Epithelial cell of proximal tubule (primary cell): ENCODE measurements around the gene PSMD2. TPM values are rescaled to one million over a fixed set of nuclear protein-coding genes. Genes with fewer than 3 reads are reported as not detected.
A peak's percentile ranks its signal among the peaks of the same experiment; 100 is the strongest.

Experiments
- DNase-seq: peaks from one replicate; pipeline ENCODE4 v3.0.0-alpha.2; 2011; ENCODE audit warnings: low read depth
- H3K4me3 ChIP-seq: 2 replicates; pipeline ENCODE4 v1.5.1; 2011; ENCODE audit warnings: low read depth, mild to moderate bottlenecking, low read length
- CTCF ChIP-seq: conservative IDR thresholded peaks from 2 replicates; pipeline ENCODE4 v1.5.1; 2012; ENCODE audit warnings: low read depth, mild to moderate bottlenecking, low read length
- total RNA-seq: library from RNA; depleted of rRNA; stranded (reverse); fragments of >200 nt; gene quantifications from 2 replicates; pipeline ENCODE4 v1.2.3, GENCODE V29; 2015

The PSMD2 gene
- total RNA-seq, 1 donor from 2014 or later: 506 TPM

DNA sequence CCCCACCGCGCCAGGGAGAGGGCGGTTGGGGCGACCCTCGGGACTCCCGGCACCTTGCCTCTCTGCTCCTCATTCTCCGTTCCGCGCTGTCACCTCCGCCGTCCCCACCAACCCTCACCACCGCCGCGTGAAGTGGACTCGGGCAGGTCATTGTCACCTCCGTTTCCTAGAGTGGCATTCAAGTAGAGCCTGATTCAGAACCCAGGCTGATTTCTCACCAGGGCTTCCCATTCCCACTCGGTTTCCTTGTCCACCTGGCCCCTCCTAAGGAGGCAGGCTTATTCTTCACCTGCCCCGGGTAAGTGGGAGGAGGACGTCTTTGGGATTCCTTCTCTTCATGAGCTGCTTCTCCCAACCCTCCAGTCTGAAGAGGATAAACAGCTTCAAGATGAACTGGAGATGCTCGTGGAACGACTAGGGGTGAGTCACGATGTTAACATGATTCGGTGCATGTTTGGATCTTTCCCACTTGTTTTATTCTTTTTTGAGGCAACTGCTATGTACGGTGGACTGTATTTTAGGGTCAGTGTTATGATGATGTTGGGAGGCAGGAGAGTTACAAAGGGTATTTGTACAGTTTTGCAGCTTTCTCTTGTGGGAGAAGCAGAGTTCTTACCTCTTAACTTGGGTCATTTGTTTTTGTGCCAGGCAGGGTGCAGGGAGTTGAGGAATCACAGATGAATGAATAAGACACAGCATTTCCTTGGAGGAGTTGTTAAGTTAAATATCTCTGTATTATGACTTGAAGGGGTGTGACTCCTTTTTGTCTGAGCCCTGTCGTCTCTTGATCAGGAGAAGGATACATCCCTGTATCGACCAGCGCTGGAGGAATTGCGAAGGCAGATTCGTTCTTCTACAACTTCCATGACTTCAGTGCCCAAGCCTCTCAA lies 692 bp downstream of the PSMD2 start:
- DNase-seq: no peak
- TF ChIP-seq CTCF: no peak
- H3K4me3 ChIP-seq: peak overlapping the region; percentile 98

- TF ChIP-seq CTCF: no peak
- no peak for DNase-seq
- peak overlapping the region; percentile 98 for H3K4me3 ChIP-seq
Measured at GRCh38 chr3:184300378-184300720, 1.3 kb downstream of the PSMD2 start.

DNA sequence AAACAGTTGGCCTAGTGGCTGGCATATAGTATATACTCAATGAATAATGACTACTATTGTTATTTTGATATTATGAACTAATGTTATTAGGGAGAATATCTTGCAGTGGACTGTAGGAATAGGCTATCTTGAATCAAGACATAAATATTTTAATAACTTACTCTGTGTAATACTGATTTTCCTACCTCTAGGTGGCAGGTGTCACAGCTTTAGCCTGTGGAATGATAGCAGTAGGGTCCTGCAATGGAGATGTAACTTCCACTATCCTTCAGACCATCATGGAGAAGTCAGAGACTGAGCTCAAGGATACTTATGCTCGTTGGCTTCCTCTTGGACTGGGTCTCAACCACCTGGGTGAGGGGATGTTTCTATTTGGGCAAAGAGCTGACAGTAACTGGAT lies 6.5 kb downstream of the PSMD2 start:
- no peak overlapping the region for H3K4me3 ChIP-seq
- TF ChIP-seq CTCF: peak; percentile 47
- no peak for DNase-seq

- no peak for TF ChIP-seq CTCF
- no peak for DNase-seq
- H3K4me3 ChIP-seq: no peak overlapping the region
Measured at GRCh38 chr3:184306341-184306972, 7.4 kb downstream of the PSMD2 start.

DNA sequence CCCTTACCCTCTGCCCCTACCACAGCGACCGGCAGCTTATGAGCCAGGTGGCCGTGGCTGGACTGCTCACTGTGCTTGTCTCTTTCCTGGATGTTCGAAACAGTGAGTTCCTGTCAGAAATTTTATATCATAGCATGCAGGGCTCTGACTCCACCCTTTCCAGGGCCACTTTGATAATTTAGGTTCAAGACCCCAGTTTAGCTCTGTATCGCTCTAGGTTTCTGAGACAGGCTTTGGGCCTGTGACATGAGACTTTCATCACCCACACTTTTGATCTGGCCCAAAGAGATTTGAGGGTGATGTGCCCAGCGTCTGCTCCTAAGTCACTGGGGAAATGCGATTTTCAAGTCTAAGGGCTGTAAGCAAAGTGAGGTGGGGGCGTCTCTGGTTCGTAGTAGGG lies 8.9 kb downstream of the PSMD2 start:
- no peak for TF ChIP-seq CTCF
- no peak for DNase-seq
- H3K4me3 ChIP-seq: no peak overlapping the region

GRCh38 chr3:184308744-184309143 lies 9.7 kb downstream of the PSMD2 start:
- no peak for DNase-seq
- no peak overlapping the region for H3K4me3 ChIP-seq
- peak; percentile 20 for TF ChIP-seq CTCF
